Right ventricle myocardium inferior (tissue), 1 donor: ENCODE data around the gene ENPP3. TPM values are rescaled to one million over a fixed set of nuclear protein-coding genes. Genes with fewer than 3 reads are reported as not detected.

Experiments used
- ATAC-seq: fragments of 200-7000 bp; cut with Tn5 transposase; one replicate; pipeline ENCODE4 v1.9.1; 2020; ENCODE audit warnings: mild to moderate bottlenecking, moderate library complexity
- DNase-seq: peaks from one replicate; pipeline ENCODE4 v3.0.0; 2021; ENCODE audit errors: missing footprints
- intact Hi-C: fragments of 100-400 bp; cut with DNase I; formaldehyde crosslinking; loops from one replicate; pipeline ENCODE4 v1.11.0; 2022
- long read RNA-seq: library from polyadenylated mRNA; unstranded; transcript quantifications from one replicate; pipeline ENCODE4 v2.0.0, GENCODE V29; 2021
- total RNA-seq: library from RNA; stranded (reverse); fragmentation: NEBNext Ultra II Directional; extraction: Animal tissue kit (Norgen Biotek cat#: 25700); gene quantifications from one replicate; pipeline ENCODE4 v1.2.1, GENCODE V29; 2021
- donor health status: DM: no; HTN: yes; CAD: no; lungs with severe emphysema.

ENPP3 gene
- total RNA-seq = 0.16 TPM
- long read RNA-seq = 0 reads

- intact Hi-C loops = no loop called here
- ATAC-seq (no peak), DNase-seq (no peak)
Observed at GRCh38 chr6:131636880-131637792, at the start of gene ENPP3. ENPP3 (plus strand) TSS chr6:131637302; CDS start chr6:131637385, 83 bp downstream.

- intact Hi-C loops = no loop called here
- ATAC-seq (no peak), DNase-seq (no peak)
Observed at GRCh38 chr6:131587909-131588308, 49.2 kb upstream of the ENPP3 start.

DNA sequence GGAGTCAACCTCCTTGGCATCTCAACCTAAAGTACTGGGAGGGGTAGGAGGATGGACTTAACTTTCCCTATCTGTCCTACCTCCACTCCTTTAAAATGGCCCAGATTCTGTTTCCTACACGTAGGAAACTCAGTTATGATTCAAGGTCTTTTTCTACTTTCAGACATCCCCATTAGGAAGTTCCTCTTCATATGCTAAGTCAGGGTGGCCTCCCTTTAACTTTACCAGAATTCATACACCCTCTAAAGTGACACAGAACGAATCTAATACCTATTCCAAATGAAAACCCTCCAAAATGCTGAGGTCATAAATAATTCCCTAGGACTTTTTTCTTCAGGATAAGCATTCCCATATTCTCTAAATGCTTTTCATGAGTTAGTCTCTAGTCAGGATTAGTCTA lies 48.5 kb upstream of the ENPP3 start:
- intact Hi-C loops = no loop called here
- DNase-seq (no peak), ATAC-seq (no peak)

DNA sequence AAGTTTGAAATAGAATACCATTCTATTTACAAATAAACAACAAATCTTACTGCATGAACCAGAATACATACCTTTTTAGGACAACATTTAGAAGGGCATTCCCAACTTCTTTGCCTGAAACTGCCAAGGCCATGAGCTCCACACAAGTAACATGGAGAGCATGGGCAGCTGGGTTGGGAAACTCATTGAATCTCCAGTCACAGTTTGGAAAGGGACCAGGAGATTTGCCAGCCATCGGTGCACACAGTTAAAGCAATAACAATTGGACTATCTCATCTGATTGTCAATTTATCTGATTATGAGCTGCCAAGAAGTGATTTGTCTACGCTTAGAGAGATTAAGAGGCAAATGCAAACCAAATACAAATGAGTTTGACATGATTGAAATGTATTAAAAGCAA lies 44.2 kb upstream of the ENPP3 start:
- ATAC-seq (no peak), DNase-seq (no peak)
- intact Hi-C loops = no loop called here

DNA sequence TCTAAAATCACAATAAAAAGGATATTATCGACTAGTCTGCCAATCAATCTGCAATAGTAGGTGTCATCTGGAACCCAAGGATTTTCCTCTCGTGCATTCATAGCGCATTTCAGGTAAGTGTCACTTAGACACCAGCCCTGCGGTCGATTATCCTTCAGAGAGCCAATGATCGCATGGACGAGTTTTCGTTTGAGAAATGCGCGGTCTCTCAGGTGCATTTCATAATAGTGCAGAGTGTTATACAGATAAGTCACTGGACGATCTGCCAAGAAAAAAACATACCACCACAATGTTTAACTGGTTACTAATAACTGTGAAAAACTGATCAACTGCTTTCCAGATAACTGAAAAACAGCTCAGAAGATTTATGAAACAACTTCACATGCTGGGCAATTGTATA lies 43.0 kb upstream of the ENPP3 start:
- intact Hi-C loops = no loop called here
- ATAC-seq (no peak), DNase-seq (no peak)

- ATAC-seq (no peak), DNase-seq (no peak)
- intact Hi-C loops = no loop called here
Observed at GRCh38 chr6:131597446-131597845, 39.7 kb upstream of the ENPP3 start.

DNA sequence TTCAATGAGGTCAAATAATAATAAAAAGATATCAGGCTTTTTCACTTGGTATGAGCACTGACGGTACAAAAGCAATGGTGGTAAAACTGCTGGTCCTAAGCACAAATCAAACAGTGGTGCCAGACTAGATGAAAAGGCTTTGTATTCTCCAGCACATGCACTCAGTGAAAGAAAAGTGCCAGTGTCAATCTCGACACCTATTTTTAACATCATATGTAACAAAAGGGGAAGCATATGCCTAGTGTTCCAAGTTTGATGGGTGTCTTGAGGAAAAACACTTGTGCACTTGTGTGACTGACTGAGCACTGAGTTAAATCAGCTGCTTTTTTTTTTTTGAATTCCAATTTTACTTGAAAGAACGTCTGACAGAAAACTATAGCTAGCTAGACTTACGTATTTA lies 36.4 kb upstream of the ENPP3 start:
- ATAC-seq (peak; percentile 48), DNase-seq (no peak)
- intact Hi-C loops = no loop called here

DNA sequence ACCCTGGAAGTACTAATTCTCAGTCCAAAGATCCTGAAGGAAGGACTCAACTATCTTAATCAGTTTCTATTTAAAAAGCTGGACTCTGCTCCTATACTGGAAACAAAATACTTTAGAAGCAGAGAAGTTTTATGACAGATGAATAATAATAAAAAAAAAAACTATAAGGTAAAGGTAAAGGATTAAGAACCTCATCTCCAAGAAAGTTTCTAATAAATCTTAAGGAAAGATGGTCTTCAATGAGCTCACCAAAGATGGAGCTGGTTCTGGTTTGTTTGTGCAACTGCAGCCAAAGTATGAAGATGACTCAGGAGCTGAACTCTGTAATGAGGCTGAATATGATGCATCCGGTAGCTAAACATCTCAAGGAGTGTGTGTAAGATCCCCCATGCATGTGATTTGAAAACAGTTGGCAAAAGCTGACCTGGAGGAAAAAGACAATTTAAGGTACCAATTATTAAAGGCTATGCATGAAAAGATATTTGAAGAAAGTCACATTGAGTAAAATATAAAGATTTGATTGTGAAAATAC lies 34.3 kb upstream of the ENPP3 start:
- DNase-seq = no peak
- intact Hi-C loops = no loop called here
- no peak for ATAC-seq

DNA sequence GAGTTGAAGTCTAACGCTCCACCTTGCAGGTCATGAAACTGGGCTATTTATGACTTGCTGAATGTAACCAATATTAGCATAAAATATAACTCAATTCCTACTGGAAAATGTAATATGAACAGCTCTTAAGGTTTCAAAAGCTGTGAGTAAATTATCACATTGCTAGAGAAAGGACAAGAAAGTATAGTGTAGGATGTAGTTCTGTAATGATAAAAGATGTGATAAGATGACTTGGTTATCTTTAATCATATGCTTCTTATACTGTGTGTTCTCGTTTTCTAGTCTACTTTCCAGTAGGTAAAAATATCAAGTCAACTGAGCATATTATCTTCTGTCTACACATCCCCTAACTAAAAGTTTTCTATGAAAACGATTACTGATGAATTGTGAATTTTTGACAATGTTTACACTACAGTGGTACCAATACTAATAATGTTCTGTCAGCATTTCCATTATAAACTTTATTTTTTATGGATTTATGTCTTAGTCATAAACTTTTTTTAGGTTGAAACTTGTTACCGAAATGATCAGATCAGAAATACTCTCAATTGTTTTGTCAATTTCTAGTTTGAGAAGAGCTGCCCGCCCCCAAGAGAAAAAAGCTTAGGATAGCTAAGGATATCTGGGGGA lies 23.7 kb upstream of the ENPP3 start:
- no peak for DNase-seq
- no peak for ATAC-seq
- intact Hi-C loops = no loop called here

DNA sequence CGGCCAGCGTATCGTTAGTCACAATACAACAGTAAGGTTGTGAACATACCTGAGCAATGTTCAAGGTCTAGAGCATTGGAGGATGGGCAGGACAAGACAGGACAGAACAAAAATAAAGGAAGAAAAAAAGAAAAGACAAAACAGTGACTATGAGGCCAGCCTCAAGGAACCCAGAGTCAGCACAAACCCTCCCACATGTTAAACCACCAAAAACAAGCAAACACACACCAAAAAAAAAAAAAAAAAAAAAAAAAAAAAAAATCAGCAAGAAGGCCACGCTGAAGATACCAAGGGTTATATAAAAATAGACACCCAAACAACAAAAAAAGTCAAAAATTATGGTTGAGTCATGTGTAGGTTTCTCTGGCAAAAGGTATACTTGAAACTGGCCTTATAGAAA lies 21.8 kb upstream of the ENPP3 start:
- intact Hi-C loops = no loop called here
- DNase-seq = no peak

DNA sequence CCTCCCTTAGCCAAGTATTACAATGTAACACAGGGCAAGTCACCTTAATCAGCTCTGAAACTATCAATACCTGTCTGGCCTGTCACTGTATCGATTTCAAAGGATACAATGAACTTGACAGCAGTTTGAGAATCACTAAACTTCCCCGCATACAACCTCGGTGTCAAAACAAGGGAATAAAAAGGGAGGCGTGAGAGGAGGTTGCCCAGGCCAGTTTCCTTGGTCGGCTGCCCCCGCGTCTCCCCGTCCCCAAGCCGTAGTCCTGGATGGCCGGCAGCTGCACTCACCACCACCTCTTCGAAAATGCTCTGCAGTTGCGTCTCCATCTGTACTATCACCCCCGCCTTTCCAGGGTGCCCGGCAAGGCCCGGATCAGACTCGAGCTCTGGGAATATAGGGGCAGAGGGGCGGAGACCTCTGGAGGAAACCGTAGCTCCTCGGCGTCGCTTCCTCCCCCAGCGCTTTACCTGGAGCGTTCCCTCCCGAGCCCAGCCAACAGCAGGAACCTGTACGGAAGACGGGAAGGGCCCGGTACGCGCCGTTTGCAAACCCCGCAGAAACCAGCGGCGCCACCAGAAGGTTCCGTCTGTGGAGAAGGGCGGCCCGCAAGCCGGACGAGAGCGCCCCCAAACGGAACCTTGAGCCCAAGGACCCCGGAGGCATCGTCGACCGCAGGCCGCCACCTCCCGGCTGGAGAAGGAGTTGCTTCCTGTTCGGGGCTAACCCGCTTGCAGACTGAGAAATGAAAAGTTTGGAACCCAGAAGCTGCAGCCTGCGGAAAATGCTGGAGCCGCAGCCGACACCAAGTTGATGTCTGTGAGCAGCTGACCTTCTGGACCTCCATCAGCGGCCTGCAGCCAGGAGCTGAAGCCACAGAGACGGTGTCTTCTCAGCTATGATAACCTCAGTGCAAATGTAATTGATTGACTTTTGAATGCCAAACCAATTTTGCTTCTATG lies 9.1 kb upstream of the ENPP3 start, which contains the start of gene MED23:
Gene MED23, minus strand, starts transcription at position 519 of the 959 bp plus-strand sequence. Its CDS starts 193 bp downstream, at position 326.
- DNase-seq (peak; percentile 97), ATAC-seq (peak; percentile 98)
- intact Hi-C loops = no loop called here

More for the DNA sequence above, 21.8 kb upstream of the ENPP3 start:
- no peak for ATAC-seq

GRCh38 chr6:131628726-131629125 lies 8.4 kb upstream of the ENPP3 start:
- no peak for ATAC-seq
- intact Hi-C loops = no loop called here
- no peak for DNase-seq

GRCh38 chr6:131629651-131630050 lies 7.5 kb upstream of the ENPP3 start:
- ATAC-seq (no peak), DNase-seq (no peak)
- intact Hi-C loops = no loop called here

DNA sequence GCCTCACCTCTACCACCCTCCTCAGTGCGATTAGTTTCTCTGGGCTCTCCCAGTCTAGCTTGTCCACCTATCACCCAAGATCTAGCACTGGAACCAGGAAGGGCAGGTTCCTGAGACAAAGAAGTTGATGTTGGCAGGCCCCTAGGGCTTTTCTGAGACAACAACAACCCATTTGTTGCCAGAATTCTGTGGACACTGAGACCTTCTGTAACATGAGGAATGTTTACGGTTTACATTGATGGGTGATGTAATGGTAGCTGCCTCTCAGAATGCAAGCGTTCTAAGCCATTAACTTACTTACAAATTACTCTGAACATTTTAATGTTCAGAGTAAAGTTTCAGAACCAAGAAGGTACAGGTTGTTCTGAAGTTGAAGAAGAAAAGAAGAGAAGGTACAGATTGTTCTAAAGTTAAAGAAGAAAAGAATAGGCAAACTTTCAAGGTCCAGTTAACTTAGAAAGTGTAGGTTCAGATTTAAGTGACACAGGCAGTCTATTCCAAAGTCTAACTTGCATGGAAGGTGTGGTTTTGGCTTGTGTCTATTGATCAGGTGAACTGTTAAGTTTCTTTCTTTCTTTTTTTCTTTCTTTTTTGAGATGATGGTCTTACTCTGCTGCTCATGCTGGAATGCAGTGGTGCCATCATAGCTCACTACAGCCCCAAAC lies 5.3 kb upstream of the ENPP3 start:
- intact Hi-C loops = no loop called here
- ATAC-seq = no peak
- no peak for DNase-seq

- intact Hi-C loops = no loop called here
- DNase-seq = no peak
- no peak for ATAC-seq
Observed at GRCh38 chr6:131635384-131636340, 1.4 kb upstream of the ENPP3 start.

DNA sequence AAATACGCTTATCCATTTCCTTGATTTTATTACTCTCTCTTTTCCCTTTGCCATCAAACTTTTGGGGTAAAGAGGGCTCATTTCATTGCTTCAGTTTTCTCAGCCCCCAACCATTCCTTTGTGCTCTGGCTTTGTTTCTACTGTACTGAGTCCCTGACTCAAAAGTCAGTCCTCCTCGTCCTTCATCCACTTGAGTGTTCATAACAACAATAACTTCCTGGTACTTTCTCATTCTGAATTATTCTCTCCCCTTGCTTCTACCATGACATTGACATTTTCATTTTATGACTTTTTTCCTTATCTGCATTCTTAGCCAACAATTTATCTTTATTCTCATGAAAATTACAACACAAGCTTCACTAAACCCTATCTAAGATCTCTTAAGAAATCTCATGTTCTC lies 911 bp downstream of the ENPP3 start:
- intact Hi-C loops = no loop called here
- DNase-seq (no peak), ATAC-seq (no peak)

- intact Hi-C loops = no loop called here
- ATAC-seq (no peak), DNase-seq (no peak)
Observed at GRCh38 chr6:131640100-131640499, 3.0 kb downstream of the ENPP3 start.
